Peyer's patch (tissue), 4 donors: ENCODE data around the gene CEP68. TPM values are rescaled to one million over a fixed set of nuclear protein-coding genes. Genes with fewer than 3 reads are reported as not detected.

Source experiments
- DNase-seq, 3 donors: peaks; one replicate each; pipeline ENCODE4 v3.0.0-alpha.2; 2017 to 2019
- H3K27ac ChIP-seq, 4 donors: fragments of 200-600 bp; sonication (generic); one replicate each; pipeline ENCODE4 v1.5.1; 2016 to 2019
- H3K27me3 ChIP-seq, 2 donors: fragments of 200-600 bp; sonication (generic); one replicate each; pipeline ENCODE4 v1.5.1; 2019
- H3K36me3 ChIP-seq, 3 donors: fragments of 200-600 bp; sonication (generic); one replicate each; pipeline ENCODE4 v1.5.1; 2016 to 2019
- H3K4me1 ChIP-seq, 4 donors: fragments of 200-600 bp; sonication (generic); one replicate each; pipeline ENCODE4 v1.5.1; 2016 to 2019
- H3K4me3 ChIP-seq, 4 donors: fragments of 200-600 bp; sonication (generic); 1 replicate in 3 of 4; 2 replicates in 1 of 4; pipeline ENCODE4 v1.5.1; 2016 to 2019; ENCODE audit warnings: mild to moderate bottlenecking in 1 of 4
- H3K9me3 ChIP-seq, 4 donors: fragments of 200-600 bp; sonication (generic); one replicate each; pipeline ENCODE4 v1.5.1; 2016 to 2019; ENCODE audit warnings: mild to moderate bottlenecking in 1 of 4
- POLR2A ChIP-seq, 2 donors: fragments of 450-650 bp; IDR thresholded peaks; one replicate each; pipeline ENCODE4 v1.5.1; 2017; ENCODE audit warnings: antibody characterized with exemption in 2 of 2, mild to moderate bottlenecking in 2 of 2, moderate library complexity in 2 of 2
- total RNA-seq, 4 donors: library from RNA; depleted of rRNA; stranded (reverse); fragments of >200 nt; gene quantifications; one replicate each; pipeline ENCODE4 v1.1.0, GENCODE V29; 2016
- TF ChIP-seq, protein P1 (sequence below), 6 experiments: fragments of 450-650 bp in 4 of 6; fragments of 200-600 bp in 2 of 6; sonication (generic) in 1 of 6; IDR thresholded peaks; one replicate each; pipeline ENCODE4 v1.5.1; 2017 to 2019; ENCODE audit warnings: antibody characterized with exemption in 6 of 6, mild to moderate bottlenecking in 3 of 6, moderate library complexity in 1 of 6

CEP68 gene
- total RNA-seq, 4 donors from 2014 or later, result 5.4 to 18.2 (median 14.7) TPM

DNA sequence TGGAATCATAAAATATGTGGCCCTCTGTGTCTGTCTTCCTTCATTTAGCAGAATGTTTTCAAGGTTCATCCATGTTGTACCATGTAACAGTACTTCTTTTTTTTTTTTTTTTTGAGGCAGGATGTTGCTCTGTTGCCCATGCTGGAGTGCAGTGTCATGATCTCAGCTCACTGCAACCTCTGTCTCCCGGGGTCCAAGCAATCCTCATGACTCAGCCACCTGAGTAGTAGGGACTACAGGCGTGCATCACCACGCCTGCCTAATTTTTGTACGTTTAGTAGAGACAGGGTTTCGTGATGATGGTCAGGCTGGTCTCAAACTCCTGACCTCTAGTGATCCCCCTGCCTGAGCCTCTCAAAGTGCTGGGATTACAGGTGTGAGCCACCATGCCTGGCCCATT lies 42.5 kb downstream of the CEP68 start:
- no peaks in the 10 kb centered on the region for H3K27me3 ChIP-seq
- no peak overlapping the region for H3K27ac ChIP-seq
- peaks cover 0 to 92% (median 0%) of the 10 kb centered on the region in 3 donors for H3K36me3 ChIP-seq
- H3K9me3 ChIP-seq, result no peaks in the 10 kb centered on the region
- H3K4me3 ChIP-seq, result no peak overlapping the region
- TF ChIP-seq POLR2A (IDR thresholded peaks at IDR 0.05), result no peak
- TF ChIP-seq, protein P1, sequence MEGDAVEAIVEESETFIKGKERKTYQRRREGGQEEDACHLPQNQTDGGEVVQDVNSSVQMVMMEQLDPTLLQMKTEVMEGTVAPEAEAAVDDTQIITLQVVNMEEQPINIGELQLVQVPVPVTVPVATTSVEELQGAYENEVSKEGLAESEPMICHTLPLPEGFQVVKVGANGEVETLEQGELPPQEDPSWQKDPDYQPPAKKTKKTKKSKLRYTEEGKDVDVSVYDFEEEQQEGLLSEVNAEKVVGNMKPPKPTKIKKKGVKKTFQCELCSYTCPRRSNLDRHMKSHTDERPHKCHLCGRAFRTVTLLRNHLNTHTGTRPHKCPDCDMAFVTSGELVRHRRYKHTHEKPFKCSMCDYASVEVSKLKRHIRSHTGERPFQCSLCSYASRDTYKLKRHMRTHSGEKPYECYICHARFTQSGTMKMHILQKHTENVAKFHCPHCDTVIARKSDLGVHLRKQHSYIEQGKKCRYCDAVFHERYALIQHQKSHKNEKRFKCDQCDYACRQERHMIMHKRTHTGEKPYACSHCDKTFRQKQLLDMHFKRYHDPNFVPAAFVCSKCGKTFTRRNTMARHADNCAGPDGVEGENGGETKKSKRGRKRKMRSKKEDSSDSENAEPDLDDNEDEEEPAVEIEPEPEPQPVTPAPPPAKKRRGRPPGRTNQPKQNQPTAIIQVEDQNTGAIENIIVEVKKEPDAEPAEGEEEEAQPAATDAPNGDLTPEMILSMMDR (IDR thresholded peaks at IDR 0.05), result no peak
- peaks cover 0 to 11% (median 0%) of the 10 kb centered on the region in 4 donors for H3K4me1 ChIP-seq
- no peak for DNase-seq

DNA sequence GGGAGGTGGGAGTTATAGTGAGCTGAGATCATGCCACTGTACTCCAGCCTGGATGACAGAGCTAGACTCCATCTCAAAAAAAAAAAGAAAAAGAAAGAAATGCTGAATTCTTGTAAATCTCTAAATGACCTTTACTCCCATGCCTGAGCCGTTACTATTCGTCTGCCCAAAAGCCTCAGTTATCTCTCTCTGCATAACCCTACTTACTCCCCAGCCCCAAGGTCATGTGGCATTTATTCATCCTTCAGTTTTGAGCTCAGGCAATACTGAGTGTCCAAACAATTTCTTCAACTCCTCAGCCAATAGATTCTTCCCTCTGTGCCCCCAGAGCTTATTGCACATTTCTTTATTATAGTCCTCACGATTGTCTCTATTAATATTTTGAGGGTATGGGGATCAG lies 44.9 kb downstream of the CEP68 start:
- Histone ChIP-seq H3K4me1 (no peaks in the 10 kb centered on the region), H3K9me3 (no peaks in the 10 kb centered on the region), H3K36me3 (peaks cover 0 to 76% (median 0%) of the 10 kb centered on the region in 3 donors), H3K27ac (no peak overlapping the region), H3K4me3 (no peak overlapping the region), H3K27me3 (no peaks in the 10 kb centered on the region)
- TF ChIP-seq POLR2A (IDR thresholded peaks at IDR 0.05), result no peak
- TF ChIP-seq, protein P1 (IDR thresholded peaks at IDR 0.05), result no peak
- DNase-seq, result no peak

DNA sequence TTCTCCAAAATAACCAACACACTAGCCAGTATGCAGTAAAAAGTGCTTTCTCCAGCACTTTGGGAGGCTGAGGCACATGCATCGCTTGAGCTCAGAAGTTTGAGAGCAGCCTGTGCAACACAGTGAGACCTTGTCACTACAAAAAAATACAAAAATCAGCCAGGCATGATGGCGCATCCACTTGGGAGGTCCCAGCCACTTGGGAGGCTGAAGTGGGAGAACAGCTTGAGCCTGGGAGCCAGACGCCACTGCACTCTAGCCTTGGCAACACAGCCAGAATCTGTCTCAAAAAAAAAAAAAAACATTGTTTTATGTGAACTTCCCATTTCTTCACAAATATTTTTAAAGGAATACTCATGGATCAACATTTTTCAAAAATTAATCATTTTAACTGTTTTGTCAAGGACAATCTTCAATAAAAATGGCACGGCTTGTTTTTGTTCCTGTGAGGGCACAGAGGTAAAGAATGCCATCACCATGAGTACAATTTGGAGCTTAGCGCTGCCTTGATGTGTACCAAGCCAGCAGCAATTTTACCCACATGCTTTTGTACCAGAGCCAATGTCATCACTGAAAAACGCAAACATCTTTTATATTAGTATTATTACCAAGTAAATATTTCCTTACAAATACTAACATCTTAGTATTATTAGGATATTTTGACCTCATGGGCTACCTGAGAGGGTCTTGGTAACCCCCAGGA lies 46.9 kb downstream of the CEP68 start:
- no peak for TF ChIP-seq POLR2A (IDR thresholded peaks at IDR 0.05)
- TF ChIP-seq, protein P1 (IDR thresholded peaks at IDR 0.05), result no peak
- Histone ChIP-seq H3K4me3 (no peak overlapping the region), H3K27me3 (no peaks in the 10 kb centered on the region), H3K27ac (no peak overlapping the region), H3K4me1 (no peaks in the 10 kb centered on the region), H3K9me3 (no peaks in the 10 kb centered on the region), H3K36me3 (peaks cover 0 to 56% (median 0%) of the 10 kb centered on the region in 3 donors)
- DNase-seq, result no peak

DNA sequence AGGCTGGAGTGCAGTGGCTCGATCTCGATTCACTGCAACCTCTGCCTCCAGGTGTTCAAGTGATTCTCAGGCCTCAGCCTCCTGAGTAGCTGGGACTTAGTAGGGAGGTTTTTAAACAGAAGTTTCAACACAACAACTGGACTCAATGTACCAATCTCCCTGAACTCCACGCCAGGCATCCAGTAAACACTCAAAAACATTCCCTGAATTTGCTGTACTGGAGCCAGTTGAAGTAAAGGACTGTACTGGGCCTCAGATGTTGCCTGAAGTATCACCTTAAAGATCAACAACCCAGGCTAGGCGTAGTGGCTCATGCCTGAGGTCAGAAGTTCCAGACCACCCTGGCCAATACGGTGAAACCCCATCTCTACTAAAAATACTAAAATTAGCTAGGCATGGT lies 51.3 kb downstream of the CEP68 start:
- no peak for TF ChIP-seq POLR2A (IDR thresholded peaks at IDR 0.05)
- TF ChIP-seq, protein P1 (IDR thresholded peaks at IDR 0.05), result no peak
- no peak overlapping the region for H3K27ac ChIP-seq
- H3K4me1 ChIP-seq, result no peaks in the 10 kb centered on the region
- H3K36me3 ChIP-seq, result peaks cover 0 to 16% (median 0%) of the 10 kb centered on the region in 3 donors
- no peaks in the 10 kb centered on the region for H3K27me3 ChIP-seq
- no peak for DNase-seq
- no peak overlapping the region for H3K4me3 ChIP-seq
- H3K9me3 ChIP-seq, result no peaks in the 10 kb centered on the region

DNA sequence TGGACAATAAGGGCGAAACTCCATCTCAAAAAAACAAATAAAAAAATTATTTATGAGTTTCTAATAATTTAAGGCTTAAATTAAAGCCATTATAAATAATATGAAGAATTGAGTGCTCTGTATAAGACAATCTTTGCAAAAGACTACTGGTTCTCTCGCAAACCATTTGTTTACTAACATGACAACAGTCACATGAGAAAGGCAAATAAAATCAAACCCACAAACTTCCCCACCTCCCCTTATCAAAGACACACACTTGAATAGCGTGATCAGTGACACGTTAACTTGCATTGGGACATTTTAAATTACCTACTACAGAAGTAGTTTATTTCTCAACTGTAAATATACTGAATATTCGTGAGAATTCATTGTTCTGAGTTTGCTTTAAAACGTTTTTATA lies 52.6 kb downstream of the CEP68 start:
- TF ChIP-seq, protein P1 (IDR thresholded peaks at IDR 0.05), result no peak
- TF ChIP-seq POLR2A (IDR thresholded peaks at IDR 0.05), result no peak
- no peak for DNase-seq
- H3K27ac ChIP-seq, result no peak overlapping the region
- no peaks in the 10 kb centered on the region for H3K27me3 ChIP-seq
- peaks cover 0 to 5% (median 2%) of the 10 kb centered on the region in 4 donors for H3K4me1 ChIP-seq
- peaks cover 0 to 5% (median 0%) of the 10 kb centered on the region in 3 donors for H3K36me3 ChIP-seq
- no peaks in the 10 kb centered on the region for H3K9me3 ChIP-seq
- no peak overlapping the region for H3K4me3 ChIP-seq
